Caco-2 (cell line): ENCODE results near the gene PARP12. TPM values are rescaled to one million over a fixed set of nuclear protein-coding genes. Genes with fewer than 3 reads are reported as not detected.

Source experiments
- BruUV-seq: library from RNA; stranded (reverse); fragments of 400-500 nt; replicated peaks from 2 replicates; lab custom pipeline; 2021; lab: Mats Ljungman, UMichigan
- CTCF ChIA-PET: fragments of 300-600 bp; sonication (Branson Sonifier 250); formaldehyde crosslinking; loops from one replicate; lab custom pipeline; 2022; ENCODE audit warnings: antibody characterized with exemption; lab: Charles Lee
- POLR2A ChIA-PET: fragments of 300-600 bp; sonication (Branson Sonifier 250); formaldehyde crosslinking; loops from one replicate; lab custom pipeline; 2022; ENCODE audit warnings: antibody characterized with exemption; lab: Charles Lee
- DNase-seq, 2 experiments: peaks; one replicate each; pipeline versions ENCODE4 v3.0.0 to v3.0.0-alpha.2; 2020 to 2022
- H3K27me3 ChIP-seq: replicated peaks from 2 replicates; pipeline ENCODE4 v1.6.0; 2011; ENCODE audit warnings: low read length; ENCODE audit not compliant: control insufficient read depth, insufficient read depth
- H3K36me3 ChIP-seq: 2 replicates; pipeline ENCODE4 v1.5.1; 2011; ENCODE audit warnings: low read length; ENCODE audit not compliant: control insufficient read depth, insufficient read depth
- H3K4me1 ChIP-seq: fragments of 250-450 bp; sonication (Bioruptor Pico); 2 replicates; pipeline ENCODE4 v1.5.1; 2020; ENCODE audit warnings: mild to moderate bottlenecking
- H3K4me3 ChIP-seq: 2 replicates; pipeline ENCODE4 v1.5.1; 2011; ENCODE audit warnings: low read depth, mild to moderate bottlenecking, control low read depth, low read length
- H3K9me3 ChIP-seq: fragments of 250-450 bp; sonication (Bioruptor Pico); 2 replicates; pipeline ENCODE4 v1.5.1; 2020; ENCODE audit warnings: mild to moderate bottlenecking, moderate library complexity
- H3K27ac Mint-ChIP-seq: one replicate; pipeline ENCODE4 v1.8.0; 2022; ENCODE audit warnings: mixed read lengths; ENCODE audit not compliant: unreplicated experiment
- H3K27me3 Mint-ChIP-seq: one replicate; pipeline ENCODE4 v1.8.0; 2022; ENCODE audit warnings: mixed read lengths; ENCODE audit not compliant: insufficient read depth, unreplicated experiment
- H3K36me3 Mint-ChIP-seq: one replicate; pipeline ENCODE4 v1.8.0; 2022; ENCODE audit warnings: mild to moderate bottlenecking, mixed read lengths; ENCODE audit not compliant: insufficient read depth, unreplicated experiment
- H3K4me1 Mint-ChIP-seq: one replicate; pipeline ENCODE4 v1.8.0; 2022; ENCODE audit warnings: low read depth, mixed read lengths; ENCODE audit not compliant: unreplicated experiment
- H3K4me3 Mint-ChIP-seq: one replicate; pipeline ENCODE4 v1.8.0; 2022; ENCODE audit warnings: mild to moderate bottlenecking, moderate library complexity, mixed read lengths; ENCODE audit not compliant: unreplicated experiment
- H3K9me3 Mint-ChIP-seq: one replicate; pipeline ENCODE4 v1.8.0; 2022; ENCODE audit warnings: mixed read lengths; ENCODE audit not compliant: unreplicated experiment
- intact Hi-C: fragments of 100-400 bp; cut with micrococcal nuclease; formaldehyde crosslinking; loops from one replicate; pipeline ENCODE4 v1.10.0; 2022; ENCODE audit not compliant: unreplicated experiment
- total RNA-seq: library from RNA; stranded (reverse); gene quantifications from 2 replicates; pipeline ENCODE4 v1.2.3, GENCODE V29; 2022
- TF ChIP-seq, protein P1 (sequence below), 2 experiments: fragments of 200-600 bp in 1 of 2; IDR thresholded peaks; 1 replicate in 1 of 2; 2 replicates in 1 of 2; pipeline versions ENCODE4 v1.5.1 to v1.8.0; 2011 to 2022; ENCODE audit warnings: antibody characterized with exemption in 1 of 2, control low read depth in 1 of 2, inconsistent platforms in 1 of 2, low read depth in 1 of 2, low read length in 1 of 2, mild to moderate bottlenecking in 1 of 2, moderate library complexity in 1 of 2; ENCODE audit not compliant: insufficient read depth in 1 of 2, severe bottlenecking in 1 of 2, unreplicated experiment in 1 of 2

PARP12 gene
- total RNA-seq, 1 experiment from 2014 or later, result 20.2 TPM

DNA sequence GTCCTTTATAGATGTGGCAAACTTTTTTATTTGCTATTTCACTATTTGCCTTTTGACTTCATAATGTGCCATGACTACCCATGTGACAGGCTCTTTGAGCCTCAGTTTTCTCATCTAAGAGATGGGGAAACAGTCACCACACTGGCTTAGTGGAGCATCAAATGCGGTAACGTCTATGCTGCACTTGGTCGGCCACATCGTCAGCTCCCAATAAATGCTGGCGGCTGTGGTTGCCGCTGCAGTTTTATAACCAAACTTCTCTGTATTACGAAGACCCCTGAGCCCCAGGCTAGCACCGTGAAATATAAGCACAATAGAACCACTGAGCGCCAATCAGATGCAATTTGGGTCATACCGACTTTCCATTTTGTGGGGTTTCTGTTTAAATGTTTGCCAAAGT, 56.2 kb downstream of the PARP12 start:
- ChIA-PET POLR2A (no interaction called here), CTCF (interaction anchor here (0.5 to 1.4 kb wide), 5 partner anchors 361 to 922 kb away, joined by 3 to 7 read pairs (median 3); no protein-coding TSS in a partner anchor)
- Mint-ChIP-seq H3K27ac (no peak overlapping the region), H3K9me3 (no peaks in the 10 kb centered on the region), H3K4me3 (no peak overlapping the region), H3K4me1 (no peaks in the 10 kb centered on the region), H3K36me3 (no peaks in the 10 kb centered on the region), H3K27me3 (peaks cover 2% of the 10 kb centered on the region)
- TF ChIP-seq, protein P1, sequence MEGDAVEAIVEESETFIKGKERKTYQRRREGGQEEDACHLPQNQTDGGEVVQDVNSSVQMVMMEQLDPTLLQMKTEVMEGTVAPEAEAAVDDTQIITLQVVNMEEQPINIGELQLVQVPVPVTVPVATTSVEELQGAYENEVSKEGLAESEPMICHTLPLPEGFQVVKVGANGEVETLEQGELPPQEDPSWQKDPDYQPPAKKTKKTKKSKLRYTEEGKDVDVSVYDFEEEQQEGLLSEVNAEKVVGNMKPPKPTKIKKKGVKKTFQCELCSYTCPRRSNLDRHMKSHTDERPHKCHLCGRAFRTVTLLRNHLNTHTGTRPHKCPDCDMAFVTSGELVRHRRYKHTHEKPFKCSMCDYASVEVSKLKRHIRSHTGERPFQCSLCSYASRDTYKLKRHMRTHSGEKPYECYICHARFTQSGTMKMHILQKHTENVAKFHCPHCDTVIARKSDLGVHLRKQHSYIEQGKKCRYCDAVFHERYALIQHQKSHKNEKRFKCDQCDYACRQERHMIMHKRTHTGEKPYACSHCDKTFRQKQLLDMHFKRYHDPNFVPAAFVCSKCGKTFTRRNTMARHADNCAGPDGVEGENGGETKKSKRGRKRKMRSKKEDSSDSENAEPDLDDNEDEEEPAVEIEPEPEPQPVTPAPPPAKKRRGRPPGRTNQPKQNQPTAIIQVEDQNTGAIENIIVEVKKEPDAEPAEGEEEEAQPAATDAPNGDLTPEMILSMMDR (IDR thresholded peaks at IDR 0.05; ENCODE audit: insufficient read depth in 1 of 2, low read depth in 1 of 2, low read length in 1 of 2, severe bottlenecking in 1 of 2, unreplicated experiment in 1 of 2), result no peak
- Histone ChIP-seq H3K4me3 (no peak overlapping the region), H3K4me1 (no peaks in the 10 kb centered on the region), H3K27me3 (no peaks in the 10 kb centered on the region), H3K9me3 (no peaks in the 10 kb centered on the region), H3K36me3 (no peaks in the 10 kb centered on the region)
- no TSS peak for BruUV-seq
- DNase-seq, result peak in 1 of 2 experiments; percentile 5
- intact Hi-C loops, result loop anchor here (10.0 kb wide), 1 partner anchor 318 kb away; no protein-coding TSS in a partner anchor

DNA sequence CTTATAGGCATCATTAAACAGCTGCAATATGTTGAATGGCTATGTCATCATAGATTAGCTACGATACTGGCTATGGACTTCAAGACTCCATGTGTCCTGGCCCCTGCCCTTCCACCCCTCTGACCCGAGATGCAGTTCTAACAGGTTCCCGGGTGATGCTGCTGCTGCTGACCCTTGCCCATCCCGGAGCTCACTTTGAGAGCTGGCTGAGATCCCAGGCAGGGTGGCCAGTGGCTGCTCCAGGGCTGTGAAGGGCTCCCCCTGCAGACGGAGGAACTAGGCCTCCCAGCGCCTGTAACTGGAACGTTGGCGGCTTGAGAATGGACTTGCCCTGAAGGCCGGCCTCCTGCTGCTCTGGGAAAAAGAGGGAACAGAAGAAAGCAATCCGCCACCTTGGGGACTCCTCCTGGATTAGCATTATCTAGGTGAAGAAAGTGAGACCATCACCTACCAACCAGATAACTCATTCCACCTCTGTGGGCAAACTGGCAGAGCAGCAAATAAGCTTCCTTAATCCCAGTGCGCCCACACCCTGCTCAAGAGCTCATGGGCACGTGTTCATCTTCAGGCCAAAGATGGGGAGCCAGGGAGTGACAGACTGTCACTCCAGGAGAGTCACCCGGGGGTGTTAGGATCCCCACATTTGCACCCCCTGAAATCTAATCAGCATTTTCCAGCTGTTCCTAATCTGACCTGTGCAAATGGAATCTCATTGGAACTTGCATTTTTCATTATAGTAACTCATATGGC, 56.8 kb downstream of the PARP12 start:
- no peaks in the 10 kb centered on the region for H3K9me3 Mint-ChIP-seq
- H3K4me1 Mint-ChIP-seq, result no peaks in the 10 kb centered on the region
- H3K4me3 Mint-ChIP-seq, result no peak overlapping the region
- BruUV-seq, result no TSS peak
- intact Hi-C loops, result loop anchor here (10.0 kb wide), 1 partner anchor 319 kb away; no protein-coding TSS in a partner anchor
- TF ChIP-seq, protein P1 (IDR thresholded peaks at IDR 0.05; ENCODE audit: insufficient read depth in 1 of 2, low read depth in 1 of 2, low read length in 1 of 2, severe bottlenecking in 1 of 2, unreplicated experiment in 1 of 2), result peak in 1 of 2 experiments; percentile 55
- H3K9me3 ChIP-seq, result no peaks in the 10 kb centered on the region
- H3K27me3 Mint-ChIP-seq, result no peaks in the 10 kb centered on the region
- no peaks in the 10 kb centered on the region for H3K27me3 ChIP-seq
- ChIA-PET CTCF (interaction anchor here (0.6 to 1.5 kb wide), 8 partner anchors 11 to 921 kb away, joined by 3 to 7 read pairs (median 3); no protein-coding TSS in a partner anchor), POLR2A (no interaction called here)
- no peak overlapping the region for H3K27ac Mint-ChIP-seq
- peak; percentile 52 to 54 for DNase-seq
- H3K4me3 ChIP-seq, result no peak overlapping the region
- no peaks in the 10 kb centered on the region for H3K4me1 ChIP-seq
- H3K36me3 ChIP-seq, result no peaks in the 10 kb centered on the region
- H3K36me3 Mint-ChIP-seq, result no peaks in the 10 kb centered on the region

DNA sequence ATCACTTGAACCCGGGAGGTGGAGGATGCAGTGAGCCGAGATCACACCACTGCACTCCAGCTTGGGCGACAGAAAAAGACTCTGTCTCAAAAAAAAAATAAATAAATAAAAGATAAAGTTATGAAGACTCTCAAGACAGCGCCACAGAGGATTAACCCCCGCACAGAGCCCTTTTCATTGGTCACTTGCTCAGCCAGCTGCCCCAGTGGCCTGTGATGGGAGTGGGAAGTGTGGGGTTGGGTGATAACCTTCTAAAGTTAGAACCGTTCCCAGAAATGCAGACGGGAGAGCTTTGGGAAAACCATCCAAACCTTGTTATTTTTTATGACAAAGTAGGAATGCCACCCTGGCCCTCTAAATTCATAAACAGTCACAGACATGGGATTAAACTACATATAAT, 57.4 kb downstream of the PARP12 start:
- Mint-ChIP-seq H3K36me3 (no peaks in the 10 kb centered on the region), H3K27me3 (no peaks in the 10 kb centered on the region), H3K4me1 (no peaks in the 10 kb centered on the region), H3K27ac (no peak overlapping the region), H3K9me3 (no peaks in the 10 kb centered on the region), H3K4me3 (no peak overlapping the region)
- Histone ChIP-seq H3K27me3 (no peaks in the 10 kb centered on the region), H3K36me3 (no peaks in the 10 kb centered on the region), H3K4me3 (no peak overlapping the region), H3K4me1 (no peaks in the 10 kb centered on the region), H3K9me3 (no peaks in the 10 kb centered on the region)
- peak in 1 of 2 experiments; percentile 15 for DNase-seq
- BruUV-seq, result no TSS peak
- ChIA-PET CTCF (interaction anchor here (1.1 to 1.5 kb wide), 5 partner anchors 12 to 500 kb away, joined by 3 to 7 read pairs (median 3); no protein-coding TSS in a partner anchor), POLR2A (no interaction called here)
- intact Hi-C loops, result loop anchor here (10.0 kb wide), 1 partner anchor 319 kb away; no protein-coding TSS in a partner anchor
- TF ChIP-seq, protein P1 (IDR thresholded peaks at IDR 0.05; ENCODE audit: insufficient read depth in 1 of 2, low read depth in 1 of 2, low read length in 1 of 2, severe bottlenecking in 1 of 2, unreplicated experiment in 1 of 2), result no peak
